Endothelial cell of umbilical vein (primary cell): Measurements from ENCODE around the gene ARHGEF19.

Experiments
- EZH2 ChIP-seq: IDR thresholded peaks from 2 replicates; pipeline ENCODE4 v1.6.1; 2012; ENCODE audit warnings: borderline replicate concordance, low read depth, mild to moderate bottlenecking, moderate library complexity, low read length, inconsistent platforms; ENCODE audit not compliant: severe bottlenecking
- FOS ChIP-seq: IDR thresholded peaks from 2 replicates; pipeline ENCODE4 v1.6.1; 2011; ENCODE audit warnings: mild to moderate bottlenecking, low read length, moderate library complexity, borderline replicate concordance; ENCODE audit not compliant: insufficient read depth
- GATA2 ChIP-seq: IDR thresholded peaks from 2 replicates; pipeline ENCODE4 v1.7.0; 2011; ENCODE audit warnings: low read depth, mild to moderate bottlenecking, moderate library complexity, mixed read lengths, low read length; ENCODE audit not compliant: insufficient read length, insufficient read depth
- JUN ChIP-seq: IDR thresholded peaks from 2 replicates; pipeline ENCODE4 v1.6.1; 2011; ENCODE audit warnings: borderline replicate concordance, low read depth; ENCODE audit not compliant: insufficient read length, insufficient read depth
- MYC ChIP-seq: IDR thresholded peaks from one replicate; pipeline ENCODE4 v1.6.1; 2011; ENCODE audit warnings: mild to moderate bottlenecking, low read depth, low read length
- POLR2A ChIP-seq: IDR thresholded peaks from 2 replicates; pipeline ENCODE4 v1.6.1; 2012; ENCODE audit warnings: low read depth, mild to moderate bottlenecking, control low read depth, low read length
- POLR2AphosphoS5 ChIP-seq: IDR thresholded peaks from 2 replicates; pipeline ENCODE4 v1.6.1; 2012; ENCODE audit warnings: low read depth, mild to moderate bottlenecking, control low read depth, low read length, moderate library complexity; ENCODE audit not compliant: insufficient read depth
- TF ChIP-seq, protein P1 (sequence below), 2 donors: IDR thresholded peaks; 1 replicate in 1 of 2; 2 replicates in 1 of 2; pipeline ENCODE4 v1.5.1; 2011; ENCODE audit warnings: low read length in 2 of 2, mild to moderate bottlenecking in 2 of 2, moderate library complexity in 2 of 2, control low read depth in 1 of 2, inconsistent platforms in 1 of 2, low read depth in 1 of 2; ENCODE audit not compliant: insufficient read depth in 1 of 2; ENCODE audit errors: extremely low read depth in 1 of 2
- TF ChIP-seq, protein P2 (sequence below): IDR thresholded peaks from 2 replicates; pipeline ENCODE4 v1.6.1; 2011; ENCODE audit not compliant: insufficient read depth, insufficient read length

DNA sequence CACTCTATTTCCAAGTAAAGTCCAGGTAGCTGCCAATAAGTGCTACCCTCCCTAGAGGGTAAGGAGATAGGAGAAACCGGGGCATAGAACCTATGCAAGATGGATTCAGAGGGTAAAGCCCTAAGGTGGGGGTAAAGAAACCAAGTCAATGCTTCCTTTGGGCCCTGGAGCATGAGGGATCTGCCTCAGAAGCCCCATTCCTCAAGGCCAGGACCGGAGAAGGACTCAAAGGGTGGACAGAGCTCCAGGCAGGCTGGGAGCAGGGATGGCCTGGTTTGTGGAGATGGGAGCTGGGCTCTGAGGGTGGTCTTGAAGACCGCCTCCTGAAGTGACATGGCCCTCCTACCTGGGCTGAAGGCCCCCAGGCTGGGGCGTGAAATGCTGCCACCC, 60.5 kb downstream of the ARHGEF19 start:
- no peak for TF ChIP-seq POLR2A
- TF ChIP-seq, protein P1, sequence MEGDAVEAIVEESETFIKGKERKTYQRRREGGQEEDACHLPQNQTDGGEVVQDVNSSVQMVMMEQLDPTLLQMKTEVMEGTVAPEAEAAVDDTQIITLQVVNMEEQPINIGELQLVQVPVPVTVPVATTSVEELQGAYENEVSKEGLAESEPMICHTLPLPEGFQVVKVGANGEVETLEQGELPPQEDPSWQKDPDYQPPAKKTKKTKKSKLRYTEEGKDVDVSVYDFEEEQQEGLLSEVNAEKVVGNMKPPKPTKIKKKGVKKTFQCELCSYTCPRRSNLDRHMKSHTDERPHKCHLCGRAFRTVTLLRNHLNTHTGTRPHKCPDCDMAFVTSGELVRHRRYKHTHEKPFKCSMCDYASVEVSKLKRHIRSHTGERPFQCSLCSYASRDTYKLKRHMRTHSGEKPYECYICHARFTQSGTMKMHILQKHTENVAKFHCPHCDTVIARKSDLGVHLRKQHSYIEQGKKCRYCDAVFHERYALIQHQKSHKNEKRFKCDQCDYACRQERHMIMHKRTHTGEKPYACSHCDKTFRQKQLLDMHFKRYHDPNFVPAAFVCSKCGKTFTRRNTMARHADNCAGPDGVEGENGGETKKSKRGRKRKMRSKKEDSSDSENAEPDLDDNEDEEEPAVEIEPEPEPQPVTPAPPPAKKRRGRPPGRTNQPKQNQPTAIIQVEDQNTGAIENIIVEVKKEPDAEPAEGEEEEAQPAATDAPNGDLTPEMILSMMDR (IDR thresholded peaks at IDR 0.05; ENCODE audit: extremely low read depth in 1 of 2, insufficient read depth in 1 of 2, low read depth in 1 of 2, low read length in 2 of 2) = no peak
- no peak for TF ChIP-seq EZH2
- TF ChIP-seq POLR2AphosphoS5 = no peak
- TF ChIP-seq FOS = no peak
- TF ChIP-seq MYC = no peak
- no peak for TF ChIP-seq JUN
- TF ChIP-seq GATA2 = no peak
- TF ChIP-seq, protein P2, sequence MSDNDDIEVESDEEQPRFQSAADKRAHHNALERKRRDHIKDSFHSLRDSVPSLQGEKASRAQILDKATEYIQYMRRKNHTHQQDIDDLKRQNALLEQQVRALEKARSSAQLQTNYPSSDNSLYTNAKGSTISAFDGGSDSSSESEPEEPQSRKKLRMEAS = no peak
